DMS 273 treated with DMSO at 0.1 percent for 48 hours (cell line): ENCODE data around the gene CCNY.
"Not testable (repeated sequence)": the region's sequence is repeated elsewhere in the genome, so short reads cannot be mapped to it uniquely, and the experiment has no call there.

Source experiments
- DNase-seq: peaks from one replicate; lab custom pipeline; 2025; lab: John Stamatoyannopoulos, UW

Gene CCNY

GRCh38 chr10:35336084-35336831, at the start of gene CCNY:
TSS of gene CCNY (plus strand) at chr10:35336509. CDS start at chr10:35337054, 545 bp downstream.
- DNase-seq: no peak

DNA sequence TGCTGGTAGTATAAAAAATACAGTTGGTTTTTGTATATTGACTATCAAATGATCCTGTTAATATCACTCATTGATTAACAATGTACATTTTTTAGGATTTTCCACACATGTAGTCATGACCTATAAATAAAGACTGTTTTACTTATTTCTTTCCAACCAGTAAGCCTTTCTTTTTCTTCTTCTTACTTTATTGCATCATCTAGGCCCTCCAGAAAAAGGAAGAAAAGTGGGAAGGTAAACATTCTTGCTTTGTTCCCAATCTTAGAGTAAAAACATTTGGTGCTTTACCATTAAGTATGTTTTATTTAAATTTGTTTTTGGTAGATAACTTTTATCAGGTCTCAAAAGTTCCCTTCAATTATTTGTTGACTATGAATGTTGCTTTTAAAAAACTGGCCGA, 47.1 kb upstream of the CCNY start:
- no peak for DNase-seq

DNA sequence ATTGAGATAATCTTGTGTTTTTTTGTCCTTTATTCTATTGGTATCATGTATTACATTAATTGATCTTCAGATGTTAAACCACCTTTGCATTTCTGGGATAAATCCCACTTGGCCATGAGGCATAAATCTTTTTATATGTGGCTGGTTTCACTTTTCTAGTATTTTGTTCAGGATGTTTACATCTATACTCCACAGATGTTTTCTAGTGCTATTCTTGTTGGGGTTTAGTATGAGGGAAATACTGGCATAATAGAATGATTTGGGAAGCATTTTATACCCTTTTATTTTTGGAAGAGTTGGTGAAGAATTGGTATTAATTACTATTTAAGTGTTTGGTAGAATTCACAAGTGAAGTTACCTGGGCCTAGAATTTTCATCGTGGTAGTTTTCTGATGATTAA, 41.8 kb upstream of the CCNY start:
- DNase-seq: no peak

GRCh38 chr10:35299016-35299415, 37.3 kb upstream of the CCNY start:
- no peak for DNase-seq

GRCh38 chr10:35300063-35300699, 36.1 kb upstream of the CCNY start:
- DNase-seq: no peak

GRCh38 chr10:35304649-35305048, 31.7 kb upstream of the CCNY start:
- no peak for DNase-seq

DNA sequence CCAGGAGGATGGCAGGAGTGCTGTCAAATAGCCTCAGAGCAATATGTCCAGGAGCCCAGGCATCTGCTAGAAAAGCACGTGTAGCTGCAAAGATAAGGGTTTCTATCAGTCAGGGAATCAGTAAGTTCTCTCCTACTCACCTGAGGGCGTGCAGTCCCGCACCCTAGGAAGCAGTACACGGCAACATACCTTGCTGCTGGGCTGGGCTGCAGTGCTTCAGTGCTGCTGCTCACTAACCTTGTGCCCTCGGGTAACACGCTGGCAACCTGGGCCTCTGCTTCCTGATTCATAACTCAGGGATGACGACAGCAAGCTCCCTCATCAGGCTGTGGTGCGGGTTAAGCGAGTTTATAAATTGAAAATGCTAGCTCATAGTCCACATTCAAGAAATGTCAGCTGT, 29.5 kb upstream of the CCNY start:
- no peak for DNase-seq

DNA sequence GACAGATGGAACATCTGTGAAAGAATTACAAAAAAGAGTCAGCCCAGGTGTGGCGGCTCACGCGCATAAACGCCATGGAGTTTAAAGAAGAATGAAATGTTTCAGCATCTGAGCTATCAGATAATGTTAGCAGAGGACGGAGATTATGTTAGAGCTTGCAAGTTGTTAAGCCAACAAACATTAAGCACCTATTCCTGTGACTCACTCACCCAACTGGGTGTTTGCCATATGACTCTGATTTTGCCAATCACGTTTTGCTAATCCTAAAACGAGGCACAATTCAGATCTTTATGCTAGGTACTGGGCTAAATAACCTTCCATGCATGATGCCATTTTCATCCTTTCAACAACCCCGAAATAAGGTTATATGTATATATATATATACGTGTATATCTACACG, 29.0 kb upstream of the CCNY start:
- DNase-seq: no peak

DNA sequence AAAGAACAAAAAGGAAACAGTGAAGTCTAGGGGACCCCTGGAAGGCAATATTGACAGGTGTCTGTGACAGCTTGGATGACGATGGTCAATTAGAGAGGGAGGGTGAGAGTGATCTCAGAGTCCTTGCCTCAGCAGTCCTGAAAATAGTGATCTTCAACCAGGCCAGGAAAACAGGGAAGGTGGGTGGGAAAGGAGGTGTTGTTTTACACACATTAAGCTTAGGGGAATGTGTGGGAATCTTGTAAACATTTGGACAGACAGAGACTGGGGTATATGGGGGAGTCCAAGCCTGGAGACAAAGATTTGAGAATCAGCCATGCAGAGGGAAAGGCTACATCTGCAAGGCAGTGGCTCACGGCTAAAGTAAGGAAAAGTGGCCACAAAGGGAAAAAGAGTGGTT, 27.5 kb upstream of the CCNY start:
- no peak for DNase-seq

DNA sequence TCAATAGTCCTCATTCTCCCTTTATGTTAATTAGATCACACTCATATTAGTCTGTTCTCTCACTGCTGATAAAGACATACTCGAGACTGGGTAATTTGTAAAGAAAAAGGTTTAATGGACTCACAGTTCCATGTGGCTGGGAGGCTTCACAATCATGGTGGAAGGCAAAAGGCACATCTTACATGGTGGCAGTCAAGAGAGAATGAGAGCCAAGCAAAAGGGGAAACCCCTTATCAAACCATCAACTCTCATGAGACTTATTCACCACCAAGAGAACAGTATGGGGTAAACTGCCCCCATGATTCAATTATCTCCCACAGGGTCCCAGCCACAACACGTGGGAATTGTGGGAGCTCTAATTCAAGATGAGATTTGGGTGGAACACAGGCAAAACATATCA, 22.2 kb upstream of the CCNY start:
- not testable (repeated sequence) for DNase-seq

GRCh38 chr10:35315235-35315634, 21.1 kb upstream of the CCNY start:
- DNase-seq: not testable (repeated sequence)

DNA sequence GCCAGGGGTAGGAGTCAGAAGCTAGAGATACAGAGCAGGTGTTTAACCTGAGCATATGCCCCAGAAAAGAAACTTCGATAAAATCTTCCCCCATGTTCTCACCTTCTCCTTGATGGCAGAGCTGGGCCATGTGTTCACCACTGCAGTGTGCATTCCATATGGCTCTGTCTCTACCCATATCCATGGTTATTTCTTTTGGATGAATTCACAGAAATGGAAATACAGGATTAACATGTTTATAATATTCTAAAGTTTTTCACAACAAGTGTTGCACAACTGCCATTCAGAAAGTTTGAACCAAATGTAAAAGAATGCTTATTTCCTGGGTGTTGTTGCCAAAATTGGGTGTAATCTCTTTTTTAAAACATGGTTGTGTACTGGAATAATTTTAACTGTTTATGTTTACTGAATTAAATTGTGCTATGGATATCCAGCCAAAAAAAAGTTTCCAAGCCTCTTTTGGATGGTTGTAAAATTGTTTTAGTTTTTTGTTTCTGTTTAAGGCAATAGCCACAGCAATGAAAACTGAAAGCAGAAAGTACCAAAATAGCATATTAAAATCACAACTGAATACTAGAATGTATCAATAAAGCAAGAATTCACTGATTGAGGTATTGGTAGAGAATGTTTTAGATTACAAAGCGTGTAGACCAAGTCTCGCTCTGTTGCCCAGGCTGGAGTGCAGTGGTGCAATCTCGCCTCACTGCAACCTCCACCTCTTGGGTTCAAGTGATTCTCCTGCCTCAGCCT, 19.9 kb upstream of the CCNY start:
- peak; percentile 47 for DNase-seq

DNA sequence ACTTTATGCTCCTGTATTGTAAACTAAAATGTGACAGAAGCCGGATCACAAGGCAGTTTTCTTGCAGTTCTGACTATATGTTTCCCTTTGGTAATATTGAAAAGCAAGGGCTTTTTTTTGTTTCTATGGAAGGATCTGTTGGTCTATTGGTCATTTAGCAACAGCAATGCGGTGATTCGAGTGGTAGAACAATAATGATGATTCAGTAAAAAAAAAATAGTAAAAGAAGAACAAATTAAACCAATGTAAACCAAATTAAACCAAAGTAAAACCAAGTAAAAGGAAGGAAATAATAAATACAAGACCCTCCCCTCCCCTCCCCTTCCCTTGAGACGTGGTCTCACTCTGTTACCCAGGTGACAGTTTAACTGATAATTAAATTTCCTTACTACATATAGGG, 17.8 kb upstream of the CCNY start:
- no peak for DNase-seq

- DNase-seq: no peak
These were observed 16.0 kb upstream of the CCNY start for GRCh38 chr10:35320341-35320740.

DNA sequence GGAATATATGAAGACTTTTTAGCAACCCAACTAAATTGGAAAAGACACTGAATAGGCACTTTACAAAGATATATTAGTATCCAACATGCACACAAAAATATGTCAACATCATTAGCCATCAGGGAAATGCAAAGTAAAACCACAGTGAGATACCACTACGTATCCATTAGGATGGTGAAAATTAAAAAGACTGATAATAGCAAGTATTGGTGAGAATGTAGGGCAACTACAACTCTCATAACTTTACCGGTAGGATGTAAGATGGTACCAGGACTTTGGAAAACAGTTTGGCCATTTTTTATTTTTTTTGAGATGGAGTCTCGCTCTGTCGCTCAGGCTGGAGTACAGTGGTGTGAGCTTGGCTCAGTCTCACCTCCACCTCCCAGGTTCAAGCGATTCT, 13.7 kb upstream of the CCNY start:
- DNase-seq: no peak

- no peak for DNase-seq
These were observed 12.1 kb upstream of the CCNY start for GRCh38 chr10:35324196-35324595.

DNA sequence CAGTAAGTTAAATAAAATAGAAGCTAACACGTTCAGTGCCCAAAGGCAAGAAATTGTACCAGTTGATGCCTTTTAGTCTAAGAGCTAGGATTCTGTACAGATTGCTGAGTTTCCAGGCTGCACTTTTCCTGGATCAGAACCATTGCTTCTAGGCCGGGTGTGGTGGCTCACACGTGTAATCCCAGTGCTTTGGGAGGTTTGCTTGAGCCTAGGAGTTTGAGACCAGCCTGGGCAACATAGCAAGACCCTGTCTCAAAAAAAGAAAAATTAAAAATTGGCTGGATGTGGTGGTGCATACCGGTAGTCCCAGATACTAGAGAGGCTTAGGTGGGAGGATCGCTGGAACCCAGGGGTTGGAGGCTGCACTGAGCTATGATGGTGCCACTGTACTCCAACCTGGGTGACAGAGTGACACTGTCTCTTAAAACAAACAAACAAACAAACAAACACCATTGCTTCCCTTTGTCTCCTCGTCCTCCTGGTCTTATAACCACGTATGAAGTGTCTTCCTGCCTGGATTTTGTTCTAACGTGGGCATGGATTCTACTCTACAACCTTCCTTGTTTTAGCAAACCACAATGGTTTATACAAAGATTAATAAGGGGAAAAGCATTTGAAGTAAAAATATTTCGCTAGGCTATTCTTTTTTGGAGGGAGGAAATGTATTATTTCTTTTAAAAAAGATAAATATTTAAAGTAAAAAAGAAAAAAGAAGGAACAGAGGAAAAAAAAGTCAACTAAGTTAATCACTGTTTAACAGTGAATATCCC, 9.7 kb upstream of the CCNY start:
- DNase-seq: no peak

DNA sequence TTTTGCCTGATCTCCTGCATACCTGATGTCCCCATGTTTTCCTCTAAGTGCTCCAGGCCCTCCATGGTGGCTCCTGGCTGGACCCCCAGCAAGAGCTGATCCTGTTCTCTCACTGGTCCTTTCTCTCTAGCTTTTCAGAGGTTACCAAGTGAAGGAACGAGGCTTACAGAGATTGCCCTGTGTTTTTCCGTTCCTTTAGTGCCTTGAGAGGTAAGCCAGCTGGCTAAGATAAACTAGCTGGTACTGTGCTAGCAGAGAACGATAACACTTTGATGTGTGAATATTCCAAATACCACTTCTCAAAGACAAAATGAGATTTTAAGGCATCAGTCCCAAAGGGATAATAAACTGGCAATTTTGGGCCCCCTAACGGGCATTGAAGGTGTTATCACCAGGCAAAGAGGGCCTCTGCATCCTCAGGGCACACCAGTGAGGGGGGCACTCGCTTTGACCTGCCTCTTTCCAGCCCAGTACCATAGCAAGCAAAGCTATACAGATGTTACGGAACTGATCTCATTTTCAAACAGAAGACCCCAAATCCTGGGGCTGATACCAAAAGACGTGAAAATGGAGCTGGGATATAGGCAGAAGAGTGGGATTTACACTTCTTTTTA, 8.4 kb upstream of the CCNY start:
- DNase-seq: no peak

DNA sequence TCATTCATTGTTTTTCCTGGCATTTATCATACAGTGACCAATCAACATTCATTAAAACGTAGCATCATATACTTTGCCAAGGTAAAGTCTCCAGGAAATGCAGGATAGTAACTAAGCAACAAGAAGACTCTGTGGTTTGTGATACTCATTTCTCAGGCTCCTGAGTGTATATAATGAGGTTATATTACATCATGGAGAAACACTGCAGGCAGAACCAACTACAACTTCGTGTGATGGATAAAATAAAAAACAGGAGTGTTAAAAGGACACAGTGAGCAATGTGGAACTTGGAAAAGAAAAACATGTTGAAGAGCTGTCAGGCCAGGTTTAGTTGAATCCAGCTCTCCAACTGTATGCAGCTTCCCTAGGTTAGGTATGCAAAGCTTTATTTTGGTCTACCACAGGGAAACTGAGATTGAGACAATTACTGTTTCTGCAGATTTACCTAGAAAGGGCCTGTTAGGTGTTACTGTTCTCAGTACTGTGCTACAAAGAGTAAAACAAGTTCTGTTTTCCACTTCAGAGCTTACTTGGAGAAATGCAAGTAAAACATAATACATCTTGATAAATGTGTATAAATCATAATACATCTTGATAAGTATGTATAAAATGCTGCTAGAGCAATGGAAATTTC, 7.8 kb upstream of the CCNY start:
- no peak for DNase-seq

- DNase-seq: no peak
These were observed 6.8 kb upstream of the CCNY start for GRCh38 chr10:35329520-35329919.

- DNase-seq: no peak
These were observed 4.2 kb upstream of the CCNY start for GRCh38 chr10:35331894-35332640.
